GM12875 (cell line): Measurements from ENCODE around the gene RAD9A.

Experiments used
- H3K4me3 ChIP-seq: one replicate; pipeline ENCODE4 v1.5.1; 2011; ENCODE audit warnings: low read depth, low read length, control low read depth
- TF ChIP-seq, protein P1 (sequence below): IDR thresholded peaks from 2 replicates; pipeline ENCODE4 v1.5.1; 2011; ENCODE audit warnings: low read depth, mild to moderate bottlenecking, control low read depth, inconsistent platforms, low read length, moderate library complexity, borderline replicate concordance; ENCODE audit not compliant: insufficient read depth

Gene RAD9A

DNA sequence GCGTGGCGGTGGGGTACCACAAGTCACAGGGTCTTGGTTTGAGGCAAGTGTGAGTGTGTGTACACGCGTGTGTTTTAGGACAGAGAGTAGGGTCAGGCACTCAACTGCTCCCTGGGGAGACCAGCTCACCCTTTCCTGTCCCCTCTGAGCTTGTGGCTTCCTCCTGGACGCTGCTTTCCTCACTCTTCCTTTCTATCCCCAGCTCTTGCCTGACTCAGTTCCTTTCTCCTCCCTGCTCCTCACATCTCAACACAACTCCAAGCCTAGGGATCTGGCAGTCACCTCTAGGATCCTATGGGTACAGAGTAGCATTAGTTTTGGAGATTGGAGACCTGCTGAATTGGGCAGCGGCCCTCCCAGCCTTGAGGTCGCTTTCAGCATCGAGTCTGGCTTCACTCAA is 22.5 kb upstream of the RAD9A start:
- H3K4me3 ChIP-seq, result no peak overlapping the region
- TF ChIP-seq, protein P1, sequence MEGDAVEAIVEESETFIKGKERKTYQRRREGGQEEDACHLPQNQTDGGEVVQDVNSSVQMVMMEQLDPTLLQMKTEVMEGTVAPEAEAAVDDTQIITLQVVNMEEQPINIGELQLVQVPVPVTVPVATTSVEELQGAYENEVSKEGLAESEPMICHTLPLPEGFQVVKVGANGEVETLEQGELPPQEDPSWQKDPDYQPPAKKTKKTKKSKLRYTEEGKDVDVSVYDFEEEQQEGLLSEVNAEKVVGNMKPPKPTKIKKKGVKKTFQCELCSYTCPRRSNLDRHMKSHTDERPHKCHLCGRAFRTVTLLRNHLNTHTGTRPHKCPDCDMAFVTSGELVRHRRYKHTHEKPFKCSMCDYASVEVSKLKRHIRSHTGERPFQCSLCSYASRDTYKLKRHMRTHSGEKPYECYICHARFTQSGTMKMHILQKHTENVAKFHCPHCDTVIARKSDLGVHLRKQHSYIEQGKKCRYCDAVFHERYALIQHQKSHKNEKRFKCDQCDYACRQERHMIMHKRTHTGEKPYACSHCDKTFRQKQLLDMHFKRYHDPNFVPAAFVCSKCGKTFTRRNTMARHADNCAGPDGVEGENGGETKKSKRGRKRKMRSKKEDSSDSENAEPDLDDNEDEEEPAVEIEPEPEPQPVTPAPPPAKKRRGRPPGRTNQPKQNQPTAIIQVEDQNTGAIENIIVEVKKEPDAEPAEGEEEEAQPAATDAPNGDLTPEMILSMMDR, result no peak

DNA sequence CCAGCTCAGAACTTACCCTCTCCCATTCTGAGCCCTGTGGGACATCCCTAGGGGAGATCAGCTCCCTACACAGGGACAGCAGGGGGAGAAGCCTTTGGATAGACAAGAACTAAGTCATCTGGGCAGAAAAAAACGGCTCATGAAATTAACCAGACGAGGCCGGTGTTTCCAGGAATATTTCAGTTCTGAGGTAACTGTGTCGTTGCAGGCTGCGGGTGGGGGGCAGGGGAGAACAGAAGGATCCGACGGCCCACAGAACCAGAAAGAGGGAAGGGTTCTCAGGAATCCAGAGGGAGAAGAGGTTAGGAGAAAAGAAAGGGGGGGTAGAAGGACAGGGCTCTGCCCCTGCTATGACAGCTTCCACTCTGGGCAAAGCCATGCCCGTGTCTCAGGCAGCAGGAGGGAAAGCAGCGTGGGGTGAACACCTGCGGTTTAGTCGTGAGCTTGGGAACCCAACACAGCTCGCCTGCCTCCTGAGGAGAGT is 21.9 kb upstream of the RAD9A start:
- H3K4me3 ChIP-seq, result no peak overlapping the region
- TF ChIP-seq, protein P1, result no peak

DNA sequence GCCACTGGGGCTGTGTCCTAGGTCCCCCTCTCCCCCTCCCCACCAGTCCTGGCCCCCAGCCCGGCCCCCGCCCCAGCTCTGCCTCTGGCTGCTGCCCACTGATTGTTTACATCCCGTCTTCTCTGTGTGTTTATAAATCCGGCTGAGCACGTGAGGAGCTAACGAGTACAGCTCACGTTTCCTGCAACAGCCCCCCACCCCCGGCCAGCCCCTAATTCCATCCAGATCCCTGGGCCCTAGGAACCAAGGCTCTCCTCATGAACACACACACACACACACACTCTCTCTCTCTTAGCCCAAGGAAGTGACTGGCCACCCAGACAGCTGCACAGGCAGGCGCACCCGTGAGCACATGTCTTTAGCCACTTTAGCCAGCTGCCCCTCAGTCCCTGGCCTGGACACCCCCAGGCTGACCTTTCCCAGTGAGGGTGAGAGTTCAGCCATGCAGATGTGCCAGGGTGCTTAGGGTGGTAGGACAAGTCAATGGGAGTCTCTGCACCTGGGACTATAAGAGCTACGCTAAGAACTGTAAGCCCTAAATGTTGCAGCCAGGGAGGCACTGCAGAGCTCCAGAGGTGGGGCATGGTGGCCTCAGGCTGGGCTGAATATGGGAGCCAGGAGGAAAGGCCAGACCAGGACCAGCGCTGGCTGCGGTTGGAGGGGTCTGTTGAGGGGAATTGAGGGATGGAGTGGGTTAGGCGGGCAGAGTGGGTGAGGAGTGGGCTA is 21.3 kb upstream of the RAD9A start:
- TF ChIP-seq, protein P1, result no peak
- H3K4me3 ChIP-seq, result no peak overlapping the region

- H3K4me3 ChIP-seq, result no peak overlapping the region
- TF ChIP-seq, protein P1, result peak; percentile 66; the same call in 1 of the 2 replicates
These were observed 20.4 kb upstream of the RAD9A start for GRCh38 chr11:67371189-67371910.

- TF ChIP-seq, protein P1, result no peak
- peak overlapping the region; percentile 41 for H3K4me3 ChIP-seq
These were observed 19.9 kb upstream of the RAD9A start for GRCh38 chr11:67371911-67372320.

DNA sequence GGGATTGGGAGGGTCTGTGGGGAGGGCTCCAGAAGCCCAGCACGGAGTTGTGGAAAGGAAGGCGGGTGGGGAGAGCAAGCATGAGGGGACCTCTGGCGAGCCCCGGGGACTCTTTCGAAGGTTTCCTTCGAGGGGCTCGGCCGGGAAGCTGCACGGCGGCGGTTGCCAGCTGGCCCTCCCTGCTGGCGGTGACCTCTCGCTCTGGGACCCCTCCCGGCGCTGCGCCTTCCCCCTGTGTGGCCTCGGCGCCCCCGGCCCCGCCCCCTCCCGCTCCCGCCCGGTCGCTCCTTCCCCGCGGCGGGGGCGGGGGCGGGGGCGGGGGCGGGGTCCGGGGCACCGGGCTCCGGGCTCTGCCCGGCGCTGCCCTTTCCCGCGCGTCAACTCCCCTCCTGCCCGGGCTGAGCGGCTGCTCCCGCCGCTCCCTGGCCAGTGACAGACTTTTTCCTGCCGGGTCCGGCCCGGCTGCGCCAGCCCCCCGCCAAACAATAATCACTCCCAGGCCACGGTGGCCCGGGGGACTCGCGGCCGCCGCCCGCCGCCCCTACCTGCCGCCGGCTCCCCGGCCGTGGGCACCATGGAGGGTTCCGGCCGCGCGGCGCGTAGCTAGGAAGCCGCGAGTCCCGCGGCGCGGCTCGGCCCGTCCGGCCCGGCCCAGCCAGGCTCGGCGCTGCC is 19.3 kb upstream of the RAD9A start:
- peak overlapping the region; percentile 57 for H3K4me3 ChIP-seq
- TF ChIP-seq, protein P1, result no peak
